ENCODE measurements around the gene NSA2. TPM values are rescaled to one million over a fixed set of nuclear protein-coding genes. Genes with fewer than 3 reads are reported as not detected.

The NSA2 gene
- total and polyA plus RNA-seq, 9 of the 15 experiments (the other 6 are each of a cell fraction or from before 2014, with no cell fraction given): 60.2 to 246 (median 183) TPM

DNA sequence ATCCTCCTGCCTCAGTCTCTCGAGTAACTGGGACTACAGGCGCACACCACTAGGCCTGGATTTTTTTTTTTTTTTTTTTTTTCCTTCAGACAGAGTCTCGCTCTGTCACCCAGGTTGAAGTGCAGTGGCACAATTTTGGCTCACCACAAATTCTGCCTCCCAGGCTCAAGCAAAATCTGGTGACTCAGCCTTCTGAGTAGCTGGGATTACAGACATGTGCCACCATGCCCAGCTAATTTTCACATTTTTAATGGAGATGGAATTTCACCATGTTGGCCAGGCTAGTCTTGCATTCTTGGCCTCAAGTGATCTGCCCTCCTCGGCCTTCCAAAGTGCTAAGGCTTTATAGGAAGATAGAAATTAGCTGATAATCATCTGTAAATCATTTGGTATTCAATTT, 43.9 kb downstream of the NSA2 start (continued):
- TF ChIP-seq, protein P1, sequence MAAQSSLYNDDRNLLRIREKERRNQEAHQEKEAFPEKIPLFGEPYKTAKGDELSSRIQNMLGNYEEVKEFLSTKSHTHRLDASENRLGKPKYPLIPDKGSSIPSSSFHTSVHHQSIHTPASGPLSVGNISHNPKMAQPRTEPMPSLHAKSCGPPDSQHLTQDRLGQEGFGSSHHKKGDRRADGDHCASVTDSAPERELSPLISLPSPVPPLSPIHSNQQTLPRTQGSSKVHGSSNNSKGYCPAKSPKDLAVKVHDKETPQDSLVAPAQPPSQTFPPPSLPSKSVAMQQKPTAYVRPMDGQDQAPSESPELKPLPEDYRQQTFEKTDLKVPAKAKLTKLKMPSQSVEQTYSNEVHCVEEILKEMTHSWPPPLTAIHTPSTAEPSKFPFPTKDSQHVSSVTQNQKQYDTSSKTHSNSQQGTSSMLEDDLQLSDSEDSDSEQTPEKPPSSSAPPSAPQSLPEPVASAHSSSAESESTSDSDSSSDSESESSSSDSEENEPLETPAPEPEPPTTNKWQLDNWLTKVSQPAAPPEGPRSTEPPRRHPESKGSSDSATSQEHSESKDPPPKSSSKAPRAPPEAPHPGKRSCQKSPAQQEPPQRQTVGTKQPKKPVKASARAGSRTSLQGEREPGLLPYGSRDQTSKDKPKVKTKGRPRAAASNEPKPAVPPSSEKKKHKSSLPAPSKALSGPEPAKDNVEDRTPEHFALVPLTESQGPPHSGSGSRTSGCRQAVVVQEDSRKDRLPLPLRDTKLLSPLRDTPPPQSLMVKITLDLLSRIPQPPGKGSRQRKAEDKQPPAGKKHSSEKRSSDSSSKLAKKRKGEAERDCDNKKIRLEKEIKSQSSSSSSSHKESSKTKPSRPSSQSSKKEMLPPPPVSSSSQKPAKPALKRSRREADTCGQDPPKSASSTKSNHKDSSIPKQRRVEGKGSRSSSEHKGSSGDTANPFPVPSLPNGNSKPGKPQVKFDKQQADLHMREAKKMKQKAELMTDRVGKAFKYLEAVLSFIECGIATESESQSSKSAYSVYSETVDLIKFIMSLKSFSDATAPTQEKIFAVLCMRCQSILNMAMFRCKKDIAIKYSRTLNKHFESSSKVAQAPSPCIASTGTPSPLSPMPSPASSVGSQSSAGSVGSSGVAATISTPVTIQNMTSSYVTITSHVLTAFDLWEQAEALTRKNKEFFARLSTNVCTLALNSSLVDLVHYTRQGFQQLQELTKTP (IDR thresholded peaks at IDR 0.05; ENCODE audit: low read depth in 1 of 2, partially characterized antibody in 2 of 2): no peak
- TF ChIP-seq BCL6 (CRISPR knock-in tag; IDR thresholded peaks at IDR 0.05) (no peak), ZNF263 (CRISPR knock-in tag; IDR thresholded peaks at IDR 0.05; ENCODE audit: borderline replicate concordance) (no peak), ZNF140 (CRISPR knock-in tag; IDR thresholded peaks at IDR 0.05) (no peak), FOXJ3 (CRISPR knock-in tag; IDR thresholded peaks at IDR 0.05) (no peak), HDAC3 (IDR thresholded peaks at IDR 0.05; ENCODE audit: borderline replicate concordance, partially characterized antibody) (no peak), GATAD2A (IDR thresholded peaks at IDR 0.05) (no peak), ZFP30 (CRISPR knock-in tag; IDR thresholded peaks at IDR 0.05; ENCODE audit: borderline replicate concordance) (no peak), XRCC4 (IDR thresholded peaks at IDR 0.05; ENCODE audit: extremely low read depth, insufficient read depth, insufficient read length) (no peak)
- TF ChIP-seq, protein P2, sequence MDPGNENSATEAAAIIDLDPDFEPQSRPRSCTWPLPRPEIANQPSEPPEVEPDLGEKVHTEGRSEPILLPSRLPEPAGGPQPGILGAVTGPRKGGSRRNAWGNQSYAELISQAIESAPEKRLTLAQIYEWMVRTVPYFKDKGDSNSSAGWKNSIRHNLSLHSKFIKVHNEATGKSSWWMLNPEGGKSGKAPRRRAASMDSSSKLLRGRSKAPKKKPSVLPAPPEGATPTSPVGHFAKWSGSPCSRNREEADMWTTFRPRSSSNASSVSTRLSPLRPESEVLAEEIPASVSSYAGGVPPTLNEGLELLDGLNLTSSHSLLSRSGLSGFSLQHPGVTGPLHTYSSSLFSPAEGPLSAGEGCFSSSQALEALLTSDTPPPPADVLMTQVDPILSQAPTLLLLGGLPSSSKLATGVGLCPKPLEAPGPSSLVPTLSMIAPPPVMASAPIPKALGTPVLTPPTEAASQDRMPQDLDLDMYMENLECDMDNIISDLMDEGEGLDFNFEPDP (CRISPR knock-in tag; IDR thresholded peaks at IDR 0.05): no peak
- TF ChIP-seq, protein P3, sequence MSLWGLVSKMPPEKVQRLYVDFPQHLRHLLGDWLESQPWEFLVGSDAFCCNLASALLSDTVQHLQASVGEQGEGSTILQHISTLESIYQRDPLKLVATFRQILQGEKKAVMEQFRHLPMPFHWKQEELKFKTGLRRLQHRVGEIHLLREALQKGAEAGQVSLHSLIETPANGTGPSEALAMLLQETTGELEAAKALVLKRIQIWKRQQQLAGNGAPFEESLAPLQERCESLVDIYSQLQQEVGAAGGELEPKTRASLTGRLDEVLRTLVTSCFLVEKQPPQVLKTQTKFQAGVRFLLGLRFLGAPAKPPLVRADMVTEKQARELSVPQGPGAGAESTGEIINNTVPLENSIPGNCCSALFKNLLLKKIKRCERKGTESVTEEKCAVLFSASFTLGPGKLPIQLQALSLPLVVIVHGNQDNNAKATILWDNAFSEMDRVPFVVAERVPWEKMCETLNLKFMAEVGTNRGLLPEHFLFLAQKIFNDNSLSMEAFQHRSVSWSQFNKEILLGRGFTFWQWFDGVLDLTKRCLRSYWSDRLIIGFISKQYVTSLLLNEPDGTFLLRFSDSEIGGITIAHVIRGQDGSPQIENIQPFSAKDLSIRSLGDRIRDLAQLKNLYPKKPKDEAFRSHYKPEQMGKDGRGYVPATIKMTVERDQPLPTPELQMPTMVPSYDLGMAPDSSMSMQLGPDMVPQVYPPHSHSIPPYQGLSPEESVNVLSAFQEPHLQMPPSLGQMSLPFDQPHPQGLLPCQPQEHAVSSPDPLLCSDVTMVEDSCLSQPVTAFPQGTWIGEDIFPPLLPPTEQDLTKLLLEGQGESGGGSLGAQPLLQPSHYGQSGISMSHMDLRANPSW (CRISPR knock-in tag; IDR thresholded peaks at IDR 0.05): no peak

Measured in K562 (cell line).